ENCODE measurements around the gene PXYLP1.

DNA sequence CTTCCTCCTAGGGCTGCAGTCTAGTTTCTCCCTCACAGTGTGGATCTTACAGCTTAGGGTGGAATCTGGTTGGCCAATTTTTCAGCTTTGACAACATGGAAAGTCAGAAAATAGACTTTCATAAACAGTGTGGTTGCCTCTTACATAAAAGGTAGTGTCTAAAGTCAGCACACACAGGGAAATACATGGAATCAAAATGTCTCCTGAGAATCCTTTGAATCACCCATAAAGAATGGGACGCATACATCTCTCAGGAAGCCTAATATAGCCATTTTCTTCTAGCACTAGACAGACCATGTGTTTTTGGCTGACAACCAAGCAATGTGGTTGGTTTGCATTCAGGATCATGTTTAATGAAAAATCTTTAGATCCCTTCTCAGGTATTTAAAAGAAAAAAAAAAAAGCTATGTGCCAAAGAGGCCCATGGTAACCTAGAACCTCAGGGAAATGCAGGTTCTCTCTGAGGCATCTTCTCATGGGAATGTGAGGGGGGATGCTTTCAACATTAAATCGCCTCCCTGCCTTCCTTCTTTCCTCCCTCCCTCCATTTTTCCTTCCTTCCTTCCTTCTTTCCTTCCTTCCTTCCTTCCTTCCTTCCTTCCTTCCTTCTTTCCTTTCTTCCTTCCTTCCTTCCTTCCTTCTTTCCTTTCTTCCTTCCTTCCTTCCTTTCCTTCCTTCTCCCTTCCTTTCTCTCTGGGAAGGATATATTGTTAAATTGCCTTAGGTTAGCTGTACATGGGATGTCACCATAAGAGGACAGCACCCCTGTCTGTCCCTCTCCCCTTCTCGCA lies 102.4 kb downstream of the PXYLP1 start:
- TF ChIP-seq, protein P1, sequence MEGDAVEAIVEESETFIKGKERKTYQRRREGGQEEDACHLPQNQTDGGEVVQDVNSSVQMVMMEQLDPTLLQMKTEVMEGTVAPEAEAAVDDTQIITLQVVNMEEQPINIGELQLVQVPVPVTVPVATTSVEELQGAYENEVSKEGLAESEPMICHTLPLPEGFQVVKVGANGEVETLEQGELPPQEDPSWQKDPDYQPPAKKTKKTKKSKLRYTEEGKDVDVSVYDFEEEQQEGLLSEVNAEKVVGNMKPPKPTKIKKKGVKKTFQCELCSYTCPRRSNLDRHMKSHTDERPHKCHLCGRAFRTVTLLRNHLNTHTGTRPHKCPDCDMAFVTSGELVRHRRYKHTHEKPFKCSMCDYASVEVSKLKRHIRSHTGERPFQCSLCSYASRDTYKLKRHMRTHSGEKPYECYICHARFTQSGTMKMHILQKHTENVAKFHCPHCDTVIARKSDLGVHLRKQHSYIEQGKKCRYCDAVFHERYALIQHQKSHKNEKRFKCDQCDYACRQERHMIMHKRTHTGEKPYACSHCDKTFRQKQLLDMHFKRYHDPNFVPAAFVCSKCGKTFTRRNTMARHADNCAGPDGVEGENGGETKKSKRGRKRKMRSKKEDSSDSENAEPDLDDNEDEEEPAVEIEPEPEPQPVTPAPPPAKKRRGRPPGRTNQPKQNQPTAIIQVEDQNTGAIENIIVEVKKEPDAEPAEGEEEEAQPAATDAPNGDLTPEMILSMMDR (IDR thresholded peaks at IDR 0.05): no peak
- TF ChIP-seq POLR2A (IDR thresholded peaks at IDR 0.05): no peak

Data from tibial nerve (tissue), 3 donors.